Tibial nerve (tissue), 4 donors: Measurements from ENCODE around the gene USO1. TPM values are rescaled to one million over a fixed set of nuclear protein-coding genes. Genes with fewer than 3 reads are reported as not detected.
"Not testable (repeated sequence)": the region's sequence is repeated elsewhere in the genome, so short reads cannot be mapped to it uniquely, and the experiment has no call there.

ENCODE experiments used
- DNase-seq, 2 donors: peaks; one replicate each; pipeline ENCODE4 v3.0.0-alpha.2; 2019; ENCODE audit warnings: low spot score in 2 of 2
- H3K27ac ChIP-seq, 4 donors: fragments of 200-600 bp; sonication (generic) in 3 of 4; one replicate each; pipeline ENCODE4 v1.5.1; 2017 to 2019; ENCODE audit warnings: mild to moderate bottlenecking in 1 of 4
- H3K27me3 ChIP-seq, 2 donors: fragments of 200-600 bp; sonication (generic) in 1 of 2; one replicate each; pipeline versions ENCODE4 v1.5.1 to v1.6.0; 2017 to 2019
- H3K36me3 ChIP-seq, 3 donors: fragments of 200-600 bp; sonication (generic); one replicate each; pipeline ENCODE4 v1.5.1; 2018 to 2019
- H3K4me1 ChIP-seq, 4 donors: fragments of 200-600 bp; sonication (generic) in 3 of 4; one replicate each; pipeline ENCODE4 v1.5.1; 2017 to 2019
- H3K4me3 ChIP-seq, 4 donors: fragments of 200-600 bp; sonication (generic) in 3 of 4; one replicate each; pipeline ENCODE4 v1.5.1; 2017 to 2019; ENCODE audit warnings: mild to moderate bottlenecking in 1 of 4, moderate library complexity in 1 of 4
- H3K9me3 ChIP-seq, 4 donors: fragments of 200-600 bp; sonication (generic) in 3 of 4; one replicate each; pipeline ENCODE4 v1.5.1; 2017 to 2019
- EP300 ChIP-seq, 2 donors: sonication (generic); formaldehyde crosslinking; IDR thresholded peaks; one replicate each; pipeline ENCODE4 v1.6.1; 2017; ENCODE audit warnings: antibody characterized with exemption in 2 of 2, mild to moderate bottlenecking in 1 of 2
- POLR2A ChIP-seq, 2 donors: fragments of 450-650 bp; IDR thresholded peaks; one replicate each; pipeline ENCODE4 v1.6.1; 2017; ENCODE audit warnings: antibody characterized with exemption in 2 of 2, mild to moderate bottlenecking in 2 of 2, moderate library complexity in 2 of 2
- WGBS, 2 donors: methylation state at CpG; one replicate each; pipeline ENCODE4 v1.1.5; 2018; 5-methylcytosine and 5-hydroxymethylcytosine counted together
- total RNA-seq, 4 donors: library from RNA; depleted of rRNA; stranded (reverse); fragments of >200 nt; gene quantifications; one replicate each; pipeline ENCODE4 v1.1.0, GENCODE V29; 2016
- TF ChIP-seq, protein P1 (sequence below), 5 experiments: fragments of 200-600 bp in 3 of 5; fragments of 450-650 bp in 2 of 5; sonication (generic) in 3 of 5; IDR thresholded peaks; one replicate each; pipeline ENCODE4 v1.5.1; 2016 to 2019; ENCODE audit warnings: antibody characterized with exemption in 5 of 5, mild to moderate bottlenecking in 3 of 5, moderate library complexity in 2 of 5

USO1 gene
- total RNA-seq, 4 donors from 2014 or later, result 50.9 to 58.6 (median 55.8) TPM

DNA sequence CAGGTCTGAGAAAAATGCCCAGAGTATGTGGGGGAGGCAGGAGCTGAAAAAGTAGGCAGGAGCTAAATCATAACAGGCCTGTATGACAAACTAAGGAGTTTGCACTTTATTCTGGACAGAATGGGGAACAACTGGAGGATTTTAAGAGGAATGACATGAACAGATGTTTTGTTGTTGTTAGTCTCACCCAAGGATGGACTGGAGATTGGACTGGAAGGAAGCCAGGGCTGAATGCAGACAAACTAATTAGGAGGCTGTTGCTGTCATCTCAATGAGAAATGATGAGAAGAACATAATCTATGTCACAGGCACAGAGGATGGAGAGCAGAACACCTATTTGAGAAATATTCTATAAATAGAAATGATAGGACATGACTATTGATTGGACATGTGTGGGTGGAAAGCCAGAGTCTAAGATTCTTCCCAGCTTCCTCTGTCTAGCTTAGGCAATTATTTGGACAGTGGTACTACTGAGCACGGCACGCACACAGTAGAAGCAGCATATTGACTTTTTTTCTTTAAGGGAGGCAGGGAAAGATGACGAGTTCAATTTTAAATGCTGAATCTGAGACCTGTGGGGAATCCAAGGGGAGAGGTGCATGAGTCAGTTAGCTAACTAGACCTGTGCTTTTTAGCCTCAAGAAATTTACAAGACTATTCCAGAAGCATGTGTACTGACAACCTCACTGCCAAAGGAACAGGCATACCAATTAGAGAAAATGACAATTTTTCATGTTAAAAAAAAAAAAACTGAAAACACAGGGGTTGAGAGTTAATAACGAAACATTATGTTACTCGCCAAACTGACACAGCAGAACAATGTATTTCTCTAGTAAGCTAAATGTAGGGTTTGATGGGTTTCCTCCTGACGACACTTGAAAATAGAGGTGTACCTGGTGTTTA lies 963 bp upstream of the USO1 start:
- DNase-seq, result no peak
- no peaks in the 10 kb centered on the region for H3K36me3 ChIP-seq
- H3K27me3 ChIP-seq, result no peaks in the 10 kb centered on the region
- H3K4me3 ChIP-seq, result peak overlapping the region; percentile 39 to 96 (median 76)
- TF ChIP-seq POLR2A (IDR thresholded peaks at IDR 0.05) (no peak), EP300 (IDR thresholded peaks at IDR 0.05) (no peak)
- TF ChIP-seq, protein P1, sequence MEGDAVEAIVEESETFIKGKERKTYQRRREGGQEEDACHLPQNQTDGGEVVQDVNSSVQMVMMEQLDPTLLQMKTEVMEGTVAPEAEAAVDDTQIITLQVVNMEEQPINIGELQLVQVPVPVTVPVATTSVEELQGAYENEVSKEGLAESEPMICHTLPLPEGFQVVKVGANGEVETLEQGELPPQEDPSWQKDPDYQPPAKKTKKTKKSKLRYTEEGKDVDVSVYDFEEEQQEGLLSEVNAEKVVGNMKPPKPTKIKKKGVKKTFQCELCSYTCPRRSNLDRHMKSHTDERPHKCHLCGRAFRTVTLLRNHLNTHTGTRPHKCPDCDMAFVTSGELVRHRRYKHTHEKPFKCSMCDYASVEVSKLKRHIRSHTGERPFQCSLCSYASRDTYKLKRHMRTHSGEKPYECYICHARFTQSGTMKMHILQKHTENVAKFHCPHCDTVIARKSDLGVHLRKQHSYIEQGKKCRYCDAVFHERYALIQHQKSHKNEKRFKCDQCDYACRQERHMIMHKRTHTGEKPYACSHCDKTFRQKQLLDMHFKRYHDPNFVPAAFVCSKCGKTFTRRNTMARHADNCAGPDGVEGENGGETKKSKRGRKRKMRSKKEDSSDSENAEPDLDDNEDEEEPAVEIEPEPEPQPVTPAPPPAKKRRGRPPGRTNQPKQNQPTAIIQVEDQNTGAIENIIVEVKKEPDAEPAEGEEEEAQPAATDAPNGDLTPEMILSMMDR (IDR thresholded peaks at IDR 0.05), result no peak
- H3K4me1 ChIP-seq, result peaks cover 0 to 42% (median 19%) of the 10 kb centered on the region in 4 donors
- H3K27ac ChIP-seq, result peak overlapping the region; percentile 84 to 99 (median 92)
- WGBS, 2 donors, result 0 to 3% methylated on average over 6 of the region's 6 CpGs
- no peaks in the 10 kb centered on the region for H3K9me3 ChIP-seq

DNA sequence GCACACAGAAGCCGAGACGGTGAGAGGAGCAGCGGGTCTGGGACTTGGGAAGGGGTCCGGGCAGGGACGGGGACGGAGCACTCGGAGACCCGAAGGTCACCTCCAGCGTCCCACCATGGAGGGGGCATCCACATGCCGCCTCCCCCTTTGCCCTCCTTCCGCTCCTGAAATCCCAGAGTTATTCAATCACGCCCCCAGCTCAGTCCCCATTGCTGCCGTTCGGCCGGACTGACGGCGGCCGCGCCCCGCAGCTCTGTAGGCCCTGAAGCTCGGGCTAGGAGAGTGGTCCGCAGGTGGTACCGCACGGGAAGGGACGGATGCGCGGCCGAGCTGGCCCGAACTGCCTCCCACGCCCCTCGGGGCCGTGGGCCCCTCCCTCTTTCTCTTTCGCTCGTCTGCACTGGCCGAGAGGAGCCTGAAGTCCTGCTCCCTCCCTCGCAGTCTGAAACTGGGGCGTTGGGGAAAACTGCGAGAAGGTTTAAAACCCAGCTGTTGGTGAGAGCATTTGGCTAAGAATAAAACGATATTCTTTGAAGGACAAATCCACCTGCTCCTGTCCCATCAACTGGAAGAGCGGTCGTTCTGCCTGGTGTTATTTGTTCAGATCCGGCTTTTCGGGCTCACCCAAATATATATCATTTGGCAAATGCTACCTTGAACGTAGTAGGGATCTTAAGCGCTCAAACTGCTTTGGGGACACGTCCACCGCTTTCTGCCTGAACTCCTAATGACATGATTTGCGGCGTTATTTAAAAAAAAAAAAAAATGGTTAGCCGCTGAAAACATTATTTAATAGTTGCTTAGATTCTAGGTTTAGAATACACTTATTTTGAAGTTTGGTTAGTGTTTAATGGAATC lies 719 bp downstream of the USO1 start:
- DNase-seq, result peak; percentile 40 to 47
- Histone ChIP-seq H3K4me3 (peak overlapping the region; percentile 62 to 96 (median 90)), H3K4me1 (peaks cover 0 to 51% (median 22%) of the 10 kb centered on the region in 4 donors), H3K9me3 (no peaks in the 10 kb centered on the region), H3K36me3 (no peaks in the 10 kb centered on the region), H3K27ac (peak overlapping the region; percentile 91 to 99 (median 95)), H3K27me3 (no peaks in the 10 kb centered on the region)
- 1% methylated on average over 33 to 45 of the region's 50 CpGs for WGBS, 2 donors
- TF ChIP-seq POLR2A (IDR thresholded peaks at IDR 0.05) (no peak), EP300 (IDR thresholded peaks at IDR 0.05) (no peak)
- TF ChIP-seq, protein P1 (IDR thresholded peaks at IDR 0.05), result no peak

DNA sequence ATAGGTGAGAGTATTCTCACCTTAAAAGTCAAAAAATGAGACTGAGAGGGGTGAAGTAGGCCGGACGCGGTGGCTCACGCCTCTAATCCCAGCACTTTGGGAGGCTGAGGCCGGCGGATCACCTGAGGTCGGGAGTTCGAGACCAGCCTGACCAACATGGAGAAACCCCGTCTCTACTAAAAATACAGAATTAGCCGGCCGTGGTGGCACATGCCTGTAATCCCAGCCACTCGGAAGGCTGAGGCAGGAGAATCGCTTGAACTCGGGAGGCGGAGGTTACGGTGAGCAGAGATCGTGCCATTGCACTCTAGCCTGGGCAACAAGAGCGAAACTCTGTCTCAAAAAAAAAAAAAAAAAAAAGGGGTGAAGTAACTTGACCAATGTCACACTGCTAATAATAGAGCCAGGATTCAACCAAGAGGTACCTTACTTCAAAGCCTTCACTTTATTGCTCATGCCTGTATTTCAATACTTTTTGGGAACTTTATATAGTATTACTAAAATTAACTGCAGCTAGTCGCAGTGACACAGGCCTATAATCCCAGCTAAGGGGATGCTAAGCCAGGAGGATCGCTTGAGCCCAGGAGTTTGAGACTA lies 1.7 kb downstream of the USO1 start:
- WGBS, 2 donors, result 60 to 69% methylated on average over 20 of the region's 20 CpGs
- DNase-seq, H3K27me3 ChIP-seq, H3K9me3 ChIP-seq, H3K36me3 ChIP-seq: not testable (repeated sequence)
- Histone ChIP-seq H3K27ac (peak overlapping the region in 3 of 4 donors; percentile 91 to 99 (median 98)), H3K4me3 (peak overlapping the region; percentile 62 to 96 (median 90)), H3K4me1 (peaks cover 0 to 60% (median 23%) of the 10 kb centered on the region in 4 donors)

DNA sequence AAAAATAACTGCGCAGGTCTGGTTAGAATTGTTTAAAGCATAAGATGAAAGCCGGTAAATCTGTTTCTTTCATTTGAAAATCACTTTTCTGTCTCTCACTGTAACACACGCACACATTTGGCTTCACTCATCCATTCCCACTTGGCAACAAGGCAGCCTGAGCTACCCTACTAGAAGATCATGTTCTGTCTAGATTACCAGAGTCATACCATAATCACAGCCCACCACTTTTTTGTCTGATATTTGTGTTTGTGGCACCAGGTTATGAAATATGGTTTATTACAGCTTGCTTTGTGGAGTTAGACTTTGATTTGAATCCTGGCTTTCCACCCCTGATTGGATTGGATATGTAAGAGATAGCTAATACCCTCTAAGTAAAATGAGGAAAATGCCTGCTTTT lies 2.2 kb downstream of the USO1 start:
- TF ChIP-seq, protein P1 (IDR thresholded peaks at IDR 0.05), result no peak
- TF ChIP-seq POLR2A (IDR thresholded peaks at IDR 0.05) (no peak), EP300 (IDR thresholded peaks at IDR 0.05) (no peak)
- H3K27me3 ChIP-seq, result no peaks in the 10 kb centered on the region
- H3K4me3 ChIP-seq, result peak overlapping the region in 1 of 4 donors; percentile 1
- WGBS, 2 donors, result 57 to 71% methylated on average over 3 of the region's 3 CpGs
- no peak for DNase-seq
- H3K9me3 ChIP-seq, result no peaks in the 10 kb centered on the region
- no peaks in the 10 kb centered on the region for H3K36me3 ChIP-seq
- peaks cover 0 to 62% (median 23%) of the 10 kb centered on the region in 4 donors for H3K4me1 ChIP-seq
- peak overlapping the region in 2 of 4 donors; percentile 27 to 34 for H3K27ac ChIP-seq

DNA sequence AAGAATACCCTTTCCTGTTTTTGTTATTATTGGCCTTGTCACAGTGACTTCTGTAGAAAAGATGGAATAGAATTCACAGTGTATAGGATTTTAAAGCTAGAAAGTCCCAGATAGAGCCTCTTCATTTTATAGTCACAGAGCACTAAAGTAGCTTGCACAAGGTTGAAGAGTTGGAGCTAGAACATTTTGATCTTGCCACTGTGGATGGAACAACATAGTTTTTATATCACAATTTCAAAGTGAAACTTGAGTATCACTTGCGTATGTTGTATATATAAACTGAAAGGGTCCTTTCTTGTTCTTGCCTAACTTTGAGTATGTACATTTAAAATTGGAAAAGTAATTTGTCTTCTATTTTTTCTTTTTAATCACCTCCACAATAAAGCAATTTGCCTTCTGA lies 2.7 kb downstream of the USO1 start:
- no peak for DNase-seq
- H3K4me1 ChIP-seq, result peaks cover 0 to 62% (median 23%) of the 10 kb centered on the region in 4 donors
- TF ChIP-seq, protein P1 (IDR thresholded peaks at IDR 0.05), result no peak
- TF ChIP-seq EP300 (IDR thresholded peaks at IDR 0.05) (no peak), POLR2A (IDR thresholded peaks at IDR 0.05) (no peak)
- no peaks in the 10 kb centered on the region for H3K9me3 ChIP-seq
- H3K4me3 ChIP-seq, result no peak overlapping the region
- H3K27me3 ChIP-seq, result no peaks in the 10 kb centered on the region
- H3K36me3 ChIP-seq, result no peaks in the 10 kb centered on the region
- WGBS, 2 donors, result 73 to 76% methylated on average over 1 of the region's 1 CpG
- H3K27ac ChIP-seq, result peak overlapping the region in 2 of 4 donors; percentile 27 to 34
